Fibroblast of peridontal ligament (primary cell): ENCODE results near the gene TRMO.

Experiments used
- DNase-seq: peaks from one replicate; pipeline ENCODE4 v3.0.0-alpha.2; 2010; ENCODE audit errors: extremely low read depth

The TRMO gene

DNA sequence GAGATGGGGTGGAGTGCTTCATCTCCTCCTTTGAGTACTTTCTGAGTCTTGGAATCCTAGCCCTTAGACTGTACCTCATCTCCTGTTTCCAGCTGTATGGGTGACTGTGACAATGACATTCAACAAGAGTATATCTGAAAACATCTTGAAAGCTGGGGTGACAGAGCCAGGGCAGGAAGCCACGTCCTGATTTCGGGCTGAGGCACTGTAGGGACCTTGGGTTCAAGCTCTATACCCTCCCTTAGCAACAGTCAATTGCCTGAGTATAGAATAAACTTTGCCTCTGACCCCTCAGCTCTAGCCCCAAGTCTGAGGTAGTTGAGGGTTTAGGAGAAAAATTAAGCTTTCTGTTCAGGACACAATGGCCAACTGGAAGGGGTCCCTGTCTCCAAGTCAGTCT, 63.0 kb downstream of the TRMO start:
- DNase-seq, result no peak

DNA sequence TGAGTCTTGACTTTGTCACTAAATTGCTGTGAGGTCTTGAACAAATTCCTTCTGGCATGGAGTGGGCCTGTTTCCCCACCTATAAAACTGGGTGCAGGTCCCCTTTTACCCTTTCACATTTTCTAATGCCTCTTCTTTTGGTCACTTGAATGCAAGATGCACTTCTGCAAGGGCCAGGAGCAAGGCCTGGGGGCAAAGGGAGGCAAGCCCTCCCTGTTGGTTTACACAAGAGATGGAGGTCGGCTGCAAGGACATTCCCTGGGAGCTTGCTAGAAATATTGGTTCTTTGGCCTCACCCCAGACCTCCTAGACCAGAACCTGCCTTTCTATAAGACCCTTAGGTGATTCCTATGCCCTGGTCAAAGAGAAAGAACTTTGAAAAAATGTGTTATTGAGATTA, 63.5 kb downstream of the TRMO start:
- DNase-seq, result no peak

DNA sequence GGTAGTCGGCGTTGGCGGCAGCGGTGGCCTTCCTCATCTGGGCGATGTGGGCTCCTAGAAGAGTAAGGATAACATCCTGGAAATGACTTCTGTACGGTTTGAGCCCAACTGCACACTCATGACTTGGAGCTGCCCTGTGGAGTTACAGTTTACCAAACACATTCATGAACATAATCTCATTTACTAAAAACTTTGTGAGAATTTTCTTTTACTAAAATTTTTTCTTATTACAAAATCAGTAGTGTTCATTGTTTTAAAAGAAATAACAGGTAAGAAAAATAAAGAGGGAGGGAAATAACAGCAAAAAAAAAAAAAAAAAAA, 63.9 kb downstream of the TRMO start:
- no peak for DNase-seq

DNA sequence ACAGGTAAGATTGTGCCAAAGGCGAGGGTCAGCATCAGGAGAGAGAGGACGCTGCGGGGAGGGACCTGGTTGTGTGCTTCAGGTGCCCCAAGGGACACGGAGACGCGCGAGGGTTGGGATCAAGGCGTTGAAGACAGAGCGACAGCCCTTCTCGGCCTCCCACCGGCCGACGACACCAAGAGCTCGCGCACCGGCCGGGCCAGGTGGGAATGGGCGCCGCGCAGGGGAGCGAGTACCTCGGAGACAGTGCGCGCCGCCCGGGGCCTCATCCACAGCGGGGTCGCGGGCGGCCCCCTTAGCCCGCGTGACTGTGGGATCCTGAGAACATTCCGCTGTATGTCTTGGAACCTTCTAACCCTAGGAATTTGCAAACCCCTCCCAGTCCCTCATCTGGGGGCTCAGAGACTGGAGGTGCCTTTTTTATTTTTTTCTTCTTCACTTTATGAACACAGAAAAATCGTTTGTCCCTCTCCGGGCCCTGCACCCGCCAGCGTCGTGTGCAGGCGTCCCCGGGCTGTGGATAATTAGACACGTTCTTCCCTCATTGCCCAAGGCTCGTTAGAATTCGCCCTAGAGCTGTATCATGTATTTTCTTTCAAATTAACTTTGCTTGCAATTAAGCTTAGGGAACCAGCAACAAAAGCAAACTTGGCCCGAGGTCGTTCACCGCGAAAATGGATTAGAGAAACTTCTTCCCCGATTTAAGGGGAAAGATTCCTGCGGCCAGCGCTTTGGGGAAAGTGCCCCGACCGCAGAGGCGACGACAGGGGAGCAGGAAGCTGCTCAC, 64.5 kb downstream of the TRMO start:
- no peak for DNase-seq

DNA sequence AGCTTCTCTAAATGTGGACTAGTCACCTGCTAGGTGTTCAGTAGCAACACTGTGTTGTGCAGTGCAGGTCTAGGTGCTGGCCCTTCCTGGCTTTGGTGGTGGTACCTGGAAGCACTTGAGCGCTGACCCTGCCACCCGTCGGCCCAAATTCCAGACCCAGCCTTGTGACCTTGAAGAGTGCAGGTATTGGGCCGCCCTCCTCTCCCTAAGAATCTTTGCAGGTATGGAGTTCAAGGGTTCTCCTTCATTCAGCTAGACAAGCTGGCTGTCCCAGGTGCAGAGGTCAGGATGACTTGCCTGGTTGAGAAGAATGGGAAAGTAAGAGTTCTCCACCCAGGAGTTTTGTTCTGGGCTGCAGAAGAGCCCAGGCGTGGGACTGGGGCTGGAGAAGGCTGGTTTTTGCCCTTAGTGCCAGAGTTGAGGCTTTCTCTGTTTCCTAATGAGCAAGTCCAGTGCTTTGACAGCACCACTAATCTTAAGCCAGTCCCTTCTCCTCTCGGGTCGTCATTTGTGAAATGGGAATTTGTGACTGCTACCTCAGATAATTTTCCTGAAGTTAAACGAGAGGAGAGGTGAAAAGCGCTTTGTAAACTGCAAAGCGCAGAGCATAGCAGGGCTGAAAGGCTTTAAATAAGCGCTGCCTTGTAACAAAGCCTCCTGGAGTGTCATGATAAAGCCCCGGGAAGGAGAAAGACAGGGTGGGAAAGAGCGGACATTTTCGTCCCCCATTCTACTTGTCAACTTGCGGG, 65.3 kb downstream of the TRMO start:
- no peak for DNase-seq

DNA sequence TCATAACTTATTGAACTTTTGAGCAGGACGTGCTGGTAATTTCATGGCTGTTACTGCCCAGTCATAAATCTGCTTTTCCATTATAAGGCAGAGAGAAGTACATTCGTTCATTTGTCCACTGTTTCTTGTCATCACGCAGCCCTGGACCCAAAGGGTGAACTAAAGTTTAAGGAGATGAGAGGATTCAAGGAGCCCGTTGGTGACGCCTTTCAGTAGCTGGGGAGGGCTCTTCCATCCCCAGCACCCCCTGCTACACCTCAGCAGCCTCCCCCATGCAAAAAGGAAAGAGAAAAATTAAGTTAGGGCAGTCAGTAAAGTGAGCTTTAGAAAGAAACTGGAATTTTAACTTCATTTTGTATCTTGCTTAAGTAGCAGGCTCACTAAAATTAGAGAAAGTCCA, 66.4 kb downstream of the TRMO start:
- no peak for DNase-seq

DNA sequence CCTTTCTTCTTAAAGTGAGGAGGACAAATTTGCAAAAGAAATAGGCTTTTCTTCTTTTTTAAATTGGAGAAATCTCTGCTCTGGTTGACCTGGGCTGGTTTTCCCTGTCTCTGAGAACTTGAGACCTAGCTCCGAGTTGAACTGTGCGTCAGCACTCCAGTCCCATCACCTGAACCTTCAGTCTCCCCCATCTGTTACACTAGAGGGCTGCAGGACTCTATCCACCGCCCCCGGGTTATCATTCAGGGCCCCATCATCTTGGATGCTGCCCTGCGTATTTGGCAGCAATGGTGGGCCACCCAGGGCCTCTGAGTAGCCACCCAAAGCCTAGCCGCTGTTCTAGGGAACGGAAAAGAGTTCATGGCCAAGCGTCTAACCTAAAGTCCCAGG, 66.8 kb downstream of the TRMO start:
- no peak for DNase-seq

DNA sequence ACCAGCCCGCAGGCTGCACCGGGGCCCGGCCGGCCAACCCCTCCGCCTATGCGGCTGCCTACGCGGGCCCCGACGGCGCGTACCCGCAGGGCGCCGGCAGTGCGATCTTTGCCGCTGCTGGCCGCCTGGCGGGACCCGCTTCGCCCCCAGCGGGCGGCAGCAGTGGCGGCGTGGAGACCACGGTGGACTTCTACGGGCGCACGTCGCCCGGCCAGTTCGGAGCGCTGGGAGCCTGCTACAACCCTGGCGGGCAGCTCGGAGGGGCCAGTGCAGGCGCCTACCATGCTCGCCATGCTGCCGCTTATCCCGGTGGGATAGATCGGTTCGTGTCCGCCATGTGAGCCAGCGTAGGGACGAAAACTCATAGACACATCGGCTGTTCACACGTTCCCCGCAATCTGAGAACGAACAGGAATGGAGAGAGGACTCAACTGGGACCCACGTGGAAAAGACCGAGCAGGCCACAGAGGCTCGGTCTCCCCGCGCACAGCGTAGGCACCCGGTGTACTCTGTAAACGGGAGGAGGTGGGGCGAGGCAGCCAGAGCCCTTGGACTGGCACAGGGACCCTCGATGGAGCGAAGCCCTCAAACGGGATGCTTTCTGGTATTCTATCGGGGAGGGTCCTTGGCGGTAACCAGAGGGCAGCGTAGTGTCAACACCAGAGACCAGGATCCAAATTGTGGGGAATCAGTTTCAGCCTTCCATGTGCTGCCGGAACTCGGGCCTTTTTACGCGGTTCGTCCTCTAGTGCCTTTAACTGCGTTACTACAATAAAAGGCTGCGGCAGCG, 67.4 kb downstream of the TRMO start:
- DNase-seq, result no peak
